ENCODE data around the gene BCAS3.

The BCAS3 gene

DNA sequence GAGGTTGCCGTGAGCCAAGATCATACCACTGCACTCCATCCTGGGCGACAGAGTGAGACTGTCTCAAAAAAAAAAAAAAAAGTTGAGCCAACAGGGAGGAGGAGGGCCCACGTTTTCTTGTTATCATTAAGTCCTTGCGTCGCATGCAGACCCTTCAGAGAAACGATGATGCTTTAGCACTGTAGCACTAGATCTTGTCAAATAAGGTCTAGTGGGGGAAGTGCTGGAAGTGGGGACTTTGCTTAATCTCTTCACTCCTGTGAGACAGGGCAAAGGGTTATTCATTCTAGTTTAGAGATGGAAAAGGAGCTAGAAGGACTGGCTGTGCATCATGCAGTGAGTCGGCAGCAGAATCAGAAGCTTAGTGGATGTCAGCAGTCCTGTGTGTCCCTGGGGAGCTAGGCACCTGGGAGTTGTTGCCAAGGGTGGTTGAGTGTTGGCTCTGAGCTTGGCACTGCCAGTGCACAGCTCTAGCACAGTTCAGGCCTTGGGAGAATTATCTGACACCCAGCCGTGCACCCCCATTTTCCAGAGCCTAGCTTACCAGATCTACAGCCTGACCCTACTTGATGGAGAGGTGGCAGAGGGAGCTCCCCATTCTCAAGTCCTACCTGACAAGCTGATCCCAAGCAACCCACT is 688.5 kb downstream of the BCAS3 start:
- TF ChIP-seq EZH2phosphoT487 (IDR thresholded peaks at IDR 0.05; ENCODE audit: borderline replicate concordance, low read length), result no peak
- TF ChIP-seq, protein P1, sequence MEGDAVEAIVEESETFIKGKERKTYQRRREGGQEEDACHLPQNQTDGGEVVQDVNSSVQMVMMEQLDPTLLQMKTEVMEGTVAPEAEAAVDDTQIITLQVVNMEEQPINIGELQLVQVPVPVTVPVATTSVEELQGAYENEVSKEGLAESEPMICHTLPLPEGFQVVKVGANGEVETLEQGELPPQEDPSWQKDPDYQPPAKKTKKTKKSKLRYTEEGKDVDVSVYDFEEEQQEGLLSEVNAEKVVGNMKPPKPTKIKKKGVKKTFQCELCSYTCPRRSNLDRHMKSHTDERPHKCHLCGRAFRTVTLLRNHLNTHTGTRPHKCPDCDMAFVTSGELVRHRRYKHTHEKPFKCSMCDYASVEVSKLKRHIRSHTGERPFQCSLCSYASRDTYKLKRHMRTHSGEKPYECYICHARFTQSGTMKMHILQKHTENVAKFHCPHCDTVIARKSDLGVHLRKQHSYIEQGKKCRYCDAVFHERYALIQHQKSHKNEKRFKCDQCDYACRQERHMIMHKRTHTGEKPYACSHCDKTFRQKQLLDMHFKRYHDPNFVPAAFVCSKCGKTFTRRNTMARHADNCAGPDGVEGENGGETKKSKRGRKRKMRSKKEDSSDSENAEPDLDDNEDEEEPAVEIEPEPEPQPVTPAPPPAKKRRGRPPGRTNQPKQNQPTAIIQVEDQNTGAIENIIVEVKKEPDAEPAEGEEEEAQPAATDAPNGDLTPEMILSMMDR (IDR thresholded peaks at IDR 0.05; ENCODE audit: low read depth, low read length, poor library complexity, severe bottlenecking), result no peak
- Histone ChIP-seq H3K9me2 (replicated peaks; ENCODE audit: control insufficient read depth, low read length) (no peaks in the 10 kb centered on the region), H3K4me3 (ENCODE audit: low read length) (no peak overlapping the region), H3K4me2 (ENCODE audit: low read length) (no peak overlapping the region), H3K27ac (ENCODE audit: low read depth, low read length) (no peak overlapping the region), H3F3A (ENCODE audit: control insufficient read depth, insufficient read depth) (no peaks in the 10 kb centered on the region), H3K27me3 (ENCODE audit: control insufficient read depth, low read length) (no peaks in the 10 kb centered on the region), H3K4me1 (ENCODE audit: control insufficient read depth, low read length) (no peaks in the 10 kb centered on the region), H3K36me3 (ENCODE audit: control insufficient read depth, low read length) (no peaks in the 10 kb centered on the region), H3K79me2 (ENCODE audit: control insufficient read depth, low read length) (no peaks in the 10 kb centered on the region), H3K9me3 (ENCODE audit: control insufficient read depth, insufficient read depth, low read length) (no peaks in the 10 kb centered on the region), H4K20me1 (ENCODE audit: control insufficient read depth, insufficient read depth, low read depth, low read length) (no peaks in the 10 kb centered on the region)

DNA sequence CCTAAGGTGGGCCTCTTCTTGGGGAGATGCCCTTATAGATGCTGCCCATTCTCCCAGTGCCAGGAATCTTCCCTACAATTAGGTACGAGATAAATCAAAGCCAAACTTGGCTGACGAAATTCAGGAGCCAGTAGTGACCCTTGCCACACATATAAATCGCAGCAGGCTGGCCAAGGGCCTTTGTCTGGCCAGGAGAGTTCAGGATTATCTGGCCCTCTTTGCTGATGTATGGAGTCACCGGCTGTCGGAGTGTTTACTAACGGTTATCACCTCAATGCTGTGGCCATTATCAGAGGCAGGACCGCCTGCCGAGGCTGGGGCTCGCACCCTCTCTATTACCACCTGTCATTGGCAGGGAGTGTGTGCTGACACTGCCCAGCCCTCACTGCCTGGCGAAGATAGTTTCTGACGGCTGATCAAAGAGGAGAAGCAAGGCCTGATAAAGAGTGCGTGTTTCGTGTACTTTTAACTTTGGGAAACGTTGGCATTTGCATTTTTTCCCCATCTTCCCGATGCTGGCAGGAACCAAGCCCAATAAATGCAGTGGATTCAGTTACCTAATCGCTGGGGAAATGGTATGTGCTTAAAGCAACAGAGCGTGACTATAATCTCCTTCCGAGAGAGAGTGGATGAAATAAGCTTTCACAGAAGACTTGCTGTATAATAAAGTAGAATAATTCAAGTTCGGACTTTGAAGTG is 689.2 kb downstream of the BCAS3 start:
- Histone ChIP-seq H3F3A (ENCODE audit: control insufficient read depth, insufficient read depth) (no peaks in the 10 kb centered on the region), H3K4me3 (ENCODE audit: low read length) (no peak overlapping the region), H3K9me2 (replicated peaks; ENCODE audit: control insufficient read depth, low read length) (no peaks in the 10 kb centered on the region), H4K20me1 (ENCODE audit: control insufficient read depth, insufficient read depth, low read depth, low read length) (no peaks in the 10 kb centered on the region), H3K4me2 (ENCODE audit: low read length) (no peak overlapping the region), H3K79me2 (ENCODE audit: control insufficient read depth, low read length) (no peaks in the 10 kb centered on the region), H3K36me3 (ENCODE audit: control insufficient read depth, low read length) (no peaks in the 10 kb centered on the region), H3K27ac (ENCODE audit: low read depth, low read length) (no peak overlapping the region), H3K27me3 (ENCODE audit: control insufficient read depth, low read length) (no peaks in the 10 kb centered on the region), H3K9me3 (ENCODE audit: control insufficient read depth, insufficient read depth, low read length) (no peaks in the 10 kb centered on the region), H3K4me1 (ENCODE audit: control insufficient read depth, low read length) (no peaks in the 10 kb centered on the region)
- TF ChIP-seq EZH2phosphoT487 (IDR thresholded peaks at IDR 0.05; ENCODE audit: borderline replicate concordance, low read length), result no peak
- TF ChIP-seq, protein P1 (IDR thresholded peaks at IDR 0.05; ENCODE audit: low read depth, low read length, poor library complexity, severe bottlenecking), result no peak

DNA sequence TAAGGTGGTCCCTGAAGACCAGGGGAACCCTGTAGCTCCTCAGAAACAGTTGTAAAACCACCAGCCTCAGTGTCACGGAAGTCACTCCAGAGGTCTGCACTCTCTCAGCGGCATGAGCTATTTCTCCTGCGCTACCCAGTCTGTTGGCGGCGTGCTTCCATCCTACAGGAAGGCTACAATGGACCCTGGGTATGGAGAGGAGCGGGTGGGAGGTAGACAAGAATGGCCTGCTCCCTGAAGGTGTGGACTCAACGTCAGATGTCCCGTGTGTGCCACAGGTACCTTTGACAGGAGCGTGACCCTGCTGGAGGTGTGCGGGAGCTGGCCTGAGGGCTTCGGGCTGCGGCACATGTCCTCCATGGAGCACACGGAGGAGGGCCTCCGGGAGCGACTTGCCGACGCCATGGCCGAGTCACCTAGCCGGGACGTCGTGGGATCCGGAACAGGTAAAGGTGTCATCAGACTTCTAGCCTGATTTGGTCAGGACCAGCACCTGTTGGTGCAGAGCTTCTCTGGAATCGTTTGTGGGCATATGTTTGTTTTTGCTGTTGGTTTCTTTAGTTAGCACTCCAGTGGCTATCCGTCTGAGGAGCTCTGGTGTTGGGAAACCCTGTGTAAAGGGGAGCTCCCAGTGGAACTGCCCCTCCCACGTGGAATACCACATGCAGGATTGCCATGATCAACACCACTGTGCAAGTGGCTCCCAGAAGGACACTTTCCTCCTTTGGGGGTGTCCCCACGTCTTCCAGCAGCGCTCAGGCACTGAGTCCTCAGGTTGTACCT is 690.6 kb downstream of the BCAS3 start:
- Histone ChIP-seq H3K36me3 (ENCODE audit: control insufficient read depth, low read length) (no peaks in the 10 kb centered on the region), H3K27me3 (ENCODE audit: control insufficient read depth, low read length) (no peaks in the 10 kb centered on the region), H3K79me2 (ENCODE audit: control insufficient read depth, low read length) (no peaks in the 10 kb centered on the region), H3K4me1 (ENCODE audit: control insufficient read depth, low read length) (no peaks in the 10 kb centered on the region), H3K4me3 (ENCODE audit: low read length) (no peak overlapping the region), H3F3A (ENCODE audit: control insufficient read depth, insufficient read depth) (no peaks in the 10 kb centered on the region), H3K9me2 (replicated peaks; ENCODE audit: control insufficient read depth, low read length) (no peaks in the 10 kb centered on the region), H3K4me2 (ENCODE audit: low read length) (no peak overlapping the region), H3K27ac (ENCODE audit: low read depth, low read length) (no peak overlapping the region), H3K9me3 (ENCODE audit: control insufficient read depth, insufficient read depth, low read length) (no peaks in the 10 kb centered on the region), H4K20me1 (ENCODE audit: control insufficient read depth, insufficient read depth, low read depth, low read length) (no peaks in the 10 kb centered on the region)
- TF ChIP-seq EZH2phosphoT487 (IDR thresholded peaks at IDR 0.05; ENCODE audit: borderline replicate concordance, low read length), result no peak
- TF ChIP-seq, protein P1 (IDR thresholded peaks at IDR 0.05; ENCODE audit: low read depth, low read length, poor library complexity, severe bottlenecking), result no peak

Measured in DOHH2 (cell line).